ENCODE results near the gene NNT.
A peak's percentile ranks its signal among the peaks of the same experiment; 100 is the strongest.
"Not testable (repeated sequence)": the region's sequence is repeated elsewhere in the genome, so short reads cannot be mapped to it uniquely, and the experiment has no call there.

Gene NNT

GRCh38 chr5:43687275-43687674 is 84.3 kb downstream of the NNT start:
- DNase-seq (ENCODE audit: low read depth) = no peak
- H3K4me3 ChIP-seq (ENCODE audit: low read depth, low read length) = no peak overlapping the region
- no peak for TF ChIP-seq CTCF (IDR thresholded peaks at IDR 0.05; ENCODE audit: control insufficient read depth, extremely low read depth, insufficient read depth)

GRCh38 chr5:43691275-43691674 is 88.3 kb downstream of the NNT start:
- DNase-seq (ENCODE audit: low read depth) = no peak
- no peak overlapping the region for H3K4me3 ChIP-seq (ENCODE audit: low read depth, low read length)
- no peak for TF ChIP-seq CTCF (IDR thresholded peaks at IDR 0.05; ENCODE audit: control insufficient read depth, extremely low read depth, insufficient read depth)

- no peak for TF ChIP-seq CTCF (IDR thresholded peaks at IDR 0.05; ENCODE audit: control insufficient read depth, extremely low read depth, insufficient read depth)
- H3K4me3 ChIP-seq (ENCODE audit: low read depth, low read length) = no peak overlapping the region
- no peak for DNase-seq (ENCODE audit: low read depth)
These were observed 88.9 kb downstream of the NNT start for GRCh38 chr5:43691893-43692292.

- no peak for DNase-seq (ENCODE audit: low read depth)
- no peak for TF ChIP-seq CTCF (IDR thresholded peaks at IDR 0.05; ENCODE audit: control insufficient read depth, extremely low read depth, insufficient read depth)
These were observed 90.4 kb downstream of the NNT start for GRCh38 chr5:43693411-43693810.

GRCh38 chr5:43694027-43694426 is 91.0 kb downstream of the NNT start:
- no peak overlapping the region for H3K4me3 ChIP-seq (ENCODE audit: low read depth, low read length)
- no peak for TF ChIP-seq CTCF (IDR thresholded peaks at IDR 0.05; ENCODE audit: control insufficient read depth, extremely low read depth, insufficient read depth)
- no peak for DNase-seq (ENCODE audit: low read depth)

More at GRCh38 chr5:43693411-43693810, 90.4 kb downstream of the NNT start:
- H3K4me3 ChIP-seq (ENCODE audit: low read depth, low read length) = no peak overlapping the region

- H3K4me3 ChIP-seq (ENCODE audit: low read depth, low read length); DNase-seq (ENCODE audit: low read depth): not testable (repeated sequence)
These were observed 93.5 kb downstream of the NNT start for GRCh38 chr5:43696444-43696843.

- peak; percentile 4 for DNase-seq (ENCODE audit: low read depth)
- no peak overlapping the region for H3K4me3 ChIP-seq (ENCODE audit: low read depth, low read length)
- TF ChIP-seq CTCF (IDR thresholded peaks at IDR 0.05; ENCODE audit: control insufficient read depth, extremely low read depth, insufficient read depth) = no peak
These were observed 96.9 kb downstream of the NNT start for GRCh38 chr5:43699910-43700309.
